Activated CD4-positive, alpha-beta memory T cell treated with anti-CD3 and anti-CD28 coated beads, Interleukin-2, amount 10 ng/mL, durations not matched to agents 7 days and 5 days (primary cell): ENCODE results near the gene CCDC183. TPM values are rescaled to one million over a fixed set of nuclear protein-coding genes. Genes with fewer than 3 reads are reported as not detected.

ENCODE experiments used
- CTCF ChIA-PET: fragments of 350-600 bp; sonication (Branson Sonifier 250); formaldehyde crosslinking; loops from one replicate; lab custom pipeline; 2021; ENCODE audit warnings: antibody characterized with exemption, inconsistent platforms; lab: Charles Lee
- POLR2A ChIA-PET: fragments of 350-600 bp; sonication (Branson Sonifier 250); formaldehyde crosslinking; loops from one replicate; lab custom pipeline; 2021; ENCODE audit warnings: antibody characterized with exemption; lab: Charles Lee
- DNase-seq: peaks from one replicate; pipeline ENCODE4 v3.0.0-alpha.2; 2020
- H3K27ac Mint-ChIP-seq: one replicate; pipeline ENCODE4 v1.8.0; 2021; ENCODE audit warnings: mild to moderate bottlenecking, mixed read lengths
- H3K27me3 Mint-ChIP-seq: one replicate; pipeline ENCODE4 v1.8.0; 2021; ENCODE audit warnings: mixed read lengths
- H3K36me3 Mint-ChIP-seq: one replicate; pipeline ENCODE4 v1.8.0; 2021; ENCODE audit warnings: low read depth, mixed read lengths
- H3K4me1 Mint-ChIP-seq: one replicate; pipeline ENCODE4 v1.8.0; 2021; ENCODE audit warnings: mixed read lengths
- H3K4me3 Mint-ChIP-seq: one replicate; pipeline ENCODE4 v1.8.0; 2021; ENCODE audit warnings: mild to moderate bottlenecking, mixed read lengths
- H3K9me3 Mint-ChIP-seq: one replicate; pipeline ENCODE4 v1.8.0; 2021; ENCODE audit warnings: mixed read lengths
- total RNA-seq, 2 experiments: library from RNA; stranded (reverse); gene quantifications; one replicate each; pipeline ENCODE4 v1.2.3, GENCODE V29; 2021

CCDC183 gene
- total RNA-seq, result 1 to 10 TPM in 1 of 2 experiments, under 1 TPM in 1; 0.96 to 1.4 TPM

DNA sequence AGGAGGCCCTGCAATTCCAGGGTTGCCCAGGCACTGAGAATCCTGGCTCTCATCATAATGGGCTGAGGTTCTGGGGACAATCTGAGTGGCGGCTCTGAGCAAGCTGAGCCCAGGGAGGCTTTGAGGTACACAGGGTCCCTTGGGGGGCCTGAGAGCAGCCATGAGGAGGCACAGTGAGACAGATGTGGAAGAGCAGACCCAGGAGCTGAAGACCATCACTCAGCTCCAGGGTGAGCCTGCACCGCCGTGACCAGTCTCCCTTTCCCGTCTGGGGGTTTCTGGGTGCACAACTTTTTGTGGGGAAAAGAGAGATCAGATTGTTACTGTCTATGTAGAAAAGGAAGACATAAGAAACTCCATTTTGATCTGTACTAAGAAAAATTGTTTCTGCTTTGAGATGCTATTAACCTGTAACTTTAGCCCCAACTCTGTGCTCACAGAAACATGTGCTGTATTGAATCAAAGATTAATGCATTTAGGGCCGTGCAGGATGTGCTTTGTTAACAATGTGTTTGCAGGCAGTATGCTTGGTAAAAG lies at the start of gene CCDC183:
Gene CCDC183, plus strand, starts transcription at position 101 of the 537 bp plus-strand sequence. Its CDS starts 60 bp downstream, at position 161.
- peaks cover 4% of the 10 kb centered on the region for H3K36me3 Mint-ChIP-seq
- H3K4me1 Mint-ChIP-seq, result peaks cover 28% of the 10 kb centered on the region
- no peak within 1 kb of the TSS for H3K27ac Mint-ChIP-seq
- ChIA-PET CTCF (no interaction called here), POLR2A (interaction anchor here (1.0 to 1.2 kb wide), 2 partner anchors 11 to 29 kb away, joined by 3 read pairs; partner anchors contain the start of gene RABL6)
- H3K4me3 Mint-ChIP-seq, result no peak within 1 kb of the TSS
- H3K9me3 Mint-ChIP-seq, result no peaks in the 10 kb centered on the region
- H3K27me3 Mint-ChIP-seq, result peaks cover 24% of the 10 kb centered on the region
- no peak for DNase-seq

- POLR2A ChIA-PET, result no interaction called here
These were observed 49.5 kb upstream of the CCDC183 start for GRCh38 chr9:136746621-136747020.

GRCh38 chr9:136747161-136748060 lies 48.7 kb upstream of the CCDC183 start:
- CTCF ChIA-PET, result no interaction called here
- POLR2A ChIA-PET, result no interaction called here
- peaks cover 8% of the 10 kb centered on the region for H3K36me3 Mint-ChIP-seq
- H3K4me1 Mint-ChIP-seq, result peaks cover 12% of the 10 kb centered on the region
- H3K9me3 Mint-ChIP-seq, result peaks cover 11% of the 10 kb centered on the region
- DNase-seq, result no peak
- no peak overlapping the region for H3K27ac Mint-ChIP-seq
- H3K27me3 Mint-ChIP-seq, result peaks cover 17% of the 10 kb centered on the region
- H3K4me3 Mint-ChIP-seq, result no peak overlapping the region

More at GRCh38 chr9:136746621-136747020, 49.5 kb upstream of the CCDC183 start:
- Mint-ChIP-seq H3K4me1 (peaks cover 14% of the 10 kb centered on the region), H3K27me3 (peaks cover 11% of the 10 kb centered on the region), H3K27ac (no peak overlapping the region), H3K4me3 (no peak overlapping the region), H3K9me3 (peaks cover 3% of the 10 kb centered on the region), H3K36me3 (peaks cover 2% of the 10 kb centered on the region)
- no peak for DNase-seq
- CTCF ChIA-PET, result no interaction called here

DNA sequence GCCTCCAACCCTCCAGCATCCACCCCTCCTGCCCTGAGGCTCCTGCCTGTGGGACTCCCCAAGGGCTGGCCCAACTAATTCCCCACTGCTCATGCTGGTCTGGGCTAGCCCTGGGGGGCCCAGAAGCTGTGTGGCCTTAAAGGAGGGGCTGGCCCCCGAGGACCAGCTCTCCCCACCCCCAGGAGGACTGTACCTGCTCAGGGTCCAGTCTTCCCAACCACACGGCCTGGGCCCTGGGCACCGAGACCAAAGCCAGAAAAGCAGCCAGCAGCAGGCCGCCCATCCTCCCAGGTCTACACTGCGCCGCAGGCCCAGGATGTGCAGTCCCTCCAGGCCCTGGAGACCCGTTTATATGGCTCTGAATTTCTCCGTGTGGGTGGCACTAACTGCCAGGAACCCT lies 47.9 kb upstream of the CCDC183 start, which contains the start of gene LCN6:
Gene LCN6, minus strand, starts transcription at position 325 of the 400 bp plus-strand sequence. Its CDS starts 42 bp downstream, at position 283.
- no peak within 1 kb of the TSS for H3K27ac Mint-ChIP-seq

GRCh38 chr9:136748666-136749611 lies 47.2 kb upstream of the CCDC183 start:
- no peak overlapping the region for H3K4me3 Mint-ChIP-seq
- H3K36me3 Mint-ChIP-seq, result peaks cover 11% of the 10 kb centered on the region
- H3K27me3 Mint-ChIP-seq, result peaks cover 15% of the 10 kb centered on the region
- ChIA-PET POLR2A (interaction anchor here (0.7 to 2.6 kb wide), 2 partner anchors 9 to 22 kb away, joined by 3 to 12 read pairs; partner anchors contain the start of gene LCN8), CTCF (interaction anchor here (0.9 kb wide), 2 partner anchors 9 to 17 kb away, joined by 3 read pairs; partner anchors contain the start of gene LCN8)
- DNase-seq, result no peak
- H3K4me1 Mint-ChIP-seq, result peaks cover 12% of the 10 kb centered on the region
- no peak overlapping the region for H3K27ac Mint-ChIP-seq
- H3K9me3 Mint-ChIP-seq, result peaks cover 16% of the 10 kb centered on the region

More for the DNA sequence above, 47.9 kb upstream of the CCDC183 start, which contains the start of gene LCN6:
- no peak within 1 kb of the TSS for H3K4me3 Mint-ChIP-seq
- DNase-seq, result no peak
- peaks cover 17% of the 10 kb centered on the region for H3K27me3 Mint-ChIP-seq
- ChIA-PET POLR2A (interaction anchor here (0.7 kb wide), 1 partner anchor 10 kb away, joined by 3 read pairs; the partner anchor contains the start of gene LCN8), CTCF (no interaction called here)
- H3K9me3 Mint-ChIP-seq, result peaks cover 16% of the 10 kb centered on the region
- H3K36me3 Mint-ChIP-seq, result peaks cover 11% of the 10 kb centered on the region
- peaks cover 12% of the 10 kb centered on the region for H3K4me1 Mint-ChIP-seq

- CTCF ChIA-PET, result interaction anchor here (0.8 to 2.2 kb wide), 7 partner anchors 9 to 296 kb away, joined by 3 to 7 read pairs (median 4); no protein-coding TSS in a partner anchor
- Mint-ChIP-seq H3K4me3 (no peak overlapping the region), H3K36me3 (peaks cover 13% of the 10 kb centered on the region), H3K27ac (no peak overlapping the region), H3K27me3 (peaks cover 15% of the 10 kb centered on the region), H3K9me3 (peaks cover 19% of the 10 kb centered on the region), H3K4me1 (peaks cover 12% of the 10 kb centered on the region)
- no peak for DNase-seq
- POLR2A ChIA-PET, result interaction anchor here (1.0 to 2.6 kb wide), 2 partner anchors 9 to 23 kb away, joined by 5 to 12 read pairs; no protein-coding TSS in a partner anchor
These were observed 45.6 kb upstream of the CCDC183 start for GRCh38 chr9:136750526-136750925.

DNA sequence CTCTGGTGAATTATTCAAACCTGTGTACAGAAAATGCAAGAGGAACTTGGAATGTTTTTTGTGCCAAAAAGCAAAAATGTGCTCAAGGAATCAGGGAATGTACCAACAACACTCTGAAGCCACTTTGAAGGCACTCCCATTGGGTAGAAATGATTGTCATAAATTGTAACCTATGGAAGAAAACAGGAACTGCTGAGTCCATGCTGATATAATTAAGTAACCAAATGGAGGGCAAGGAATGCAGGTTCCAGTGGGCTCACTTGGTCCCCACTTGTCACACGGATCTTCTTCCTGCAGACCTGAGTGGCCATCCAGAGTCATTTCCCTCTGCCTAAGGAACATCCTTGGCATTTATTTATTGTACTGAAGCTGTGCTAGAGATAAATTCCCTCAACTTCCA lies 44.9 kb upstream of the CCDC183 start:
- Mint-ChIP-seq H3K4me1 (peaks cover 12% of the 10 kb centered on the region), H3K27ac (no peak overlapping the region), H3K4me3 (no peak overlapping the region), H3K36me3 (peaks cover 15% of the 10 kb centered on the region), H3K9me3 (peaks cover 26% of the 10 kb centered on the region), H3K27me3 (peaks cover 16% of the 10 kb centered on the region)
- CTCF ChIA-PET, result interaction anchor here (1.2 to 2.2 kb wide), 3 partner anchors 9 to 295 kb away, joined by 3 to 7 read pairs (median 6); no protein-coding TSS in a partner anchor
- DNase-seq, result no peak
- POLR2A ChIA-PET, result interaction anchor here (0.9 to 2.6 kb wide), 3 partner anchors 11 to 24 kb away, joined by 3 to 12 read pairs (median 4); no protein-coding TSS in a partner anchor

GRCh38 chr9:136751814-136752213 lies 44.3 kb upstream of the CCDC183 start:
- no peak for DNase-seq
- peaks cover 15% of the 10 kb centered on the region for H3K36me3 Mint-ChIP-seq
- H3K4me3 Mint-ChIP-seq, result no peak overlapping the region
- H3K9me3 Mint-ChIP-seq, result peaks cover 27% of the 10 kb centered on the region
- H3K27me3 Mint-ChIP-seq, result peaks cover 15% of the 10 kb centered on the region
- CTCF ChIA-PET, result interaction anchor here (2.2 kb wide), 1 partner anchor 9 kb away, joined by 7 read pairs; no protein-coding TSS in a partner anchor
- POLR2A ChIA-PET, result interaction anchor here (0.9 to 2.6 kb wide), 3 partner anchors 11 to 24 kb away, joined by 3 to 12 read pairs (median 4); no protein-coding TSS in a partner anchor
- H3K27ac Mint-ChIP-seq, result no peak overlapping the region
- peaks cover 12% of the 10 kb centered on the region for H3K4me1 Mint-ChIP-seq

GRCh38 chr9:136753371-136754058 lies 42.6 kb upstream of the CCDC183 start:
- POLR2A ChIA-PET, result no interaction called here

GRCh38 chr9:136754059-136754572 lies 42.0 kb upstream of the CCDC183 start:
- POLR2A ChIA-PET, result no interaction called here

More at GRCh38 chr9:136753371-136754058, 42.6 kb upstream of the CCDC183 start:
- Mint-ChIP-seq H3K4me1 (peaks cover 12% of the 10 kb centered on the region), H3K4me3 (no peak overlapping the region), H3K27me3 (peaks cover 15% of the 10 kb centered on the region), H3K36me3 (peaks cover 15% of the 10 kb centered on the region), H3K27ac (no peak overlapping the region), H3K9me3 (peaks cover 27% of the 10 kb centered on the region)
- CTCF ChIA-PET, result interaction anchor here (0.5 kb wide), 1 partner anchor 17 kb away, joined by 3 read pairs; no protein-coding TSS in a partner anchor
- DNase-seq, result no peak

More at GRCh38 chr9:136754059-136754572, 42.0 kb upstream of the CCDC183 start:
- H3K4me1 Mint-ChIP-seq, result peaks cover 12% of the 10 kb centered on the region
- peaks cover 27% of the 10 kb centered on the region for H3K9me3 Mint-ChIP-seq
- H3K27ac Mint-ChIP-seq, result no peak overlapping the region
- DNase-seq, result no peak
- peaks cover 15% of the 10 kb centered on the region for H3K36me3 Mint-ChIP-seq
- CTCF ChIA-PET, result interaction anchor here (0.5 kb wide), 1 partner anchor 17 kb away, joined by 3 read pairs; no protein-coding TSS in a partner anchor
- no peak overlapping the region for H3K4me3 Mint-ChIP-seq
- peaks cover 15% of the 10 kb centered on the region for H3K27me3 Mint-ChIP-seq
